NCI-H2029 treated with DMSO at 0.1 percent for 48 hours (cell line): ENCODE results near the gene CFI.
A peak's percentile ranks its signal among the peaks of the same experiment; 100 is the strongest.

Experiments used
- DNase-seq: peaks from one replicate; lab custom pipeline; 2025; lab: John Stamatoyannopoulos, UW

Gene CFI

GRCh38 chr4:109801895-109802319, at the start of gene CFI:
Gene CFI, minus strand, starts transcription at chr4:109801999. Its CDS starts 28 bp downstream, at chr4:109801971.
- DNase-seq = no peak

DNA sequence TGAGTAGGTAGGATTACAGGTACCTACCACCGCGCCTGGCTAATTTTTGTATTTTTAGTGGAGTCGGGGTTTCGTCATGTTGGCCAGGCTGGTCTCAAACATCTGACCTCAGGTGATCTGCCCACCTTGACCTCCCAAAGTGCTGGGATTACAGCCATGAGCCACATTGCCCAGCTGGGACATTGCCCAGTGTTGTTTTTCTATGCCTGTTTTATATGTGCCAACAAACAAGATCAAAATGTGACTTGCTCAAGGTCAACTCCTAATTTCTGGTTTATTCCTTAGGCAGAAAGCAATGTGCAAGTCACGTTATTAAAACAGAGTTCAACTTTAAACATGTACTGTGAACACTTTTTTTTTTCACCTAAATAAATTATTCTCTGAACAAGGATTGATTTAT, 48.8 kb upstream of the CFI start:
- DNase-seq = no peak

GRCh38 chr4:109848501-109848900, 46.7 kb upstream of the CFI start:
- DNase-seq = no peak

- DNase-seq = no peak
These were observed 46.2 kb upstream of the CFI start, which contains the start of gene LRIT3 for GRCh38 chr4:109847896-109848442. Gene LRIT3, plus strand, starts transcription at chr4:109848107. Its CDS starts 95 bp downstream, at chr4:109848202.

- no peak for DNase-seq
These were observed 44.7 kb upstream of the CFI start for GRCh38 chr4:109846395-109847098.

GRCh38 chr4:109836985-109837384, 35.2 kb upstream of the CFI start:
- DNase-seq = no peak

GRCh38 chr4:109833756-109834155, 32.0 kb upstream of the CFI start:
- DNase-seq = no peak

DNA sequence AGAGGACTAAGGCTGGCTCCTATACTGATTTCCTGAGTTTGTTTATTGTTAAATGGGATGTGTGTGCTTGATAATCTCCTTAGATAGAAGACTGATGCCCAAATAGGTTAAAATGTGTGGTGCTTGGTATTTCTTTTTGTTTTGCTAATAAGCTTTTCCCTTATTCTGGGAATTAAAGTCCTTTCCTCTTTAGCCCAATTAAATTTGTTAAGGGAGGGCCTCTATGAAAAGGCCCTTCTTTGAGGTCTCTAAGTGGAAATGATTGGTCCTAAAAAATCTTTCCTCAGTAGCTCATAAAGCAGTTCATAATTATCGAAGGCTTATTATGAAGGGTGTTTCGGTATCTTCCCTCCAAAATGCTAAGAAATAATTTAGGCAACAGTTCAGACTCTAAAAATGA, 25.9 kb upstream of the CFI start, which contains the start of gene RRH:
TSS of gene RRH (plus strand) at position 301 of the 400 bp plus-strand sequence. CDS start at position 357, 56 bp downstream.
- DNase-seq = no peak

GRCh38 chr4:109826719-109827118, 24.9 kb upstream of the CFI start:
- no peak for DNase-seq

DNA sequence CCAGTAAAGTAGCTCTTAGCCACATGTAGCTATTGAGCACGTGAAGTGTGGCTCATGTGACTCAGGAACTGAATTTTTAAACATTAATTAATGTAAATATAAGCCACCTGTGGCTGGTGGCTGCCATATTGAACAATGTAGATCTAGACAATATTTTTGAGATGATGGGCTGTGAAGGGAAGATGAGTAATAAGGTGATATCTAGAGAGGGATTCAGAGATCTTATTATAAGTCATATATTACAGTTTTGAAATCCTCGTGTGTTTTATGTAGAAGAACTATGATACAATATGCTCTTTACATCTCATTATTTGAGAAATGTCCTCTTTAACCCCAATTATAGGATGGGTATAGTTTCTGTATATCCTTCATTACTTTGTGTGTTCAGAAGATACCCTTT, 19.4 kb upstream of the CFI start:
- no peak for DNase-seq

GRCh38 chr4:109820563-109820962, 18.8 kb upstream of the CFI start:
- DNase-seq = no peak

DNA sequence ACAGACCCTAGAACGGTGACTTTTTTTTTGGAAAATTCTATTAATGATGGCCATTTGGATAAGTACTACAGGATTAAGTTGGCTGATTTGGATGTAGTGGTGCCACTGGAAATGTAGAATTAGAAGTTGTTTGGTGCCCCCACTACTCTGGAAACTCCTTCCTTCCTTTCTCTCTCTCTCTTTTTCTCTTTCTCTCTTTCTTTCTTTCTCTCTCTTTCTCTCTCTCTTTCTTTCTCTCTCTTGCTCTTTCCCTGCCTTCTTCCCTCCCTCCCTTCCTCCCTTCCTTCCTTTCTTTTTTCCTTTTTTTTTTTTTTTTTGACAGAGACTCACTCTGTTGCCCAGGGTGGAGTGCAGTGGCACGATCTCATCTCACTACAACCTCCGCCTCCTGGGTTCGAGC, 16.5 kb upstream of the CFI start:
- DNase-seq = no peak

DNA sequence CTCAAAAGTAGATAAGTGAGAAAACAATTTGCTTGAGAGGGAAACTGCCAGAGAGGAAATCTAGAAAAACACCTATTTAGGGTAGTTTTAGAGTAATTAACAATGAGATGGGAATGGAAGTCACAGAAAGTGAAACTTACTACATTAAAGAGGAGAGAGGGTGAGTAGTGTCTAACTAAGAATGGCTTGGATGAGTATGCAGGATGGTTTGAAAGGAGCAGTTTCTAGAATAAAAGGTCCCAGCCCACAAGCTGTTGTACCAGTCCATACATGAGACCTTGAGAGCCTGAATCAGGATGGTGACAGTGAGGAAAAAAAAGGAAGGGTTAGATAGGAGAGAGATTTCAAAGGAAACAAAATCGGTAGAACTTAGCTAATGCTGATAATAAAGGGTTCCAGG, 15.1 kb upstream of the CFI start:
- DNase-seq = no peak

DNA sequence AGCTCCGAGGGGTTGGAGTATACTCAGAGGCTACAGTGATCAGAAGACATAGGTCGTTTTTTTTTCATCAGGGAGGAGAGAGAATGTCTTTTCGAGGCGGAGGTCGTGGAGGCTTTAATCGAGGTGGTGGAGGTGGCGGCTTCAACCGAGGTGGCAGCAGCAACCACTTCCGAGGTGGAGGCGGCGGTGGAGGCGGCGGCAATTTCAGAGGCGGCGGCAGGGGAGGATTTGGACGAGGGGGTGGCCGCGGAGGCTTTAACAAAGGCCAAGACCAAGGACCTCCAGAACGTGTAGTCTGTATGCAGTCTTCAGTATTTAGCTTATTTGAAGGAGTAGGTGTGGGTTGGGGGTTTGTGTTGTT, 14.3 kb upstream of the CFI start:
- no peak for DNase-seq

- DNase-seq = peak; percentile 53
These were observed 13.6 kb upstream of the CFI start, which contains the start of gene GAR1 for GRCh38 chr4:109815151-109816081. Gene GAR1, plus strand, starts transcription at chr4:109815762. Its CDS starts 403 bp downstream, at chr4:109816165.

DNA sequence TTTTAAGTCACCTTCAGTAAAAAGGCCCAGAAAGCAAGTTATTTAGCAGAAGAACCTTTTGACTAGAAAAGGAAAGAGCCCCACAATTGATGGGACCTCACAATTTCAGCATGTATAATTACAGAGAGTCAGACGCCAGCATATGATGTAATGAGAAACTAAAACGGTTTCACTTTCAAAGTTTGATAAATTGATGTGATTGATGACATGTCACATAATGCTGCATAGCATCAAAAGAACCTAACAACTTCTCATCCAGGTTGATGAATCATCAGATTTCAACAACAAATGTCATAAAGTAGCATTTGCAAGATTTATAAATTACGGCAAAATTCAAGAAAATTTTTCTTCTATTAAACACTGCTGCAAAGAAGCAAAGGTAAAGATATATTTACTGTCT, 9.9 kb upstream of the CFI start:
- DNase-seq = no peak

DNA sequence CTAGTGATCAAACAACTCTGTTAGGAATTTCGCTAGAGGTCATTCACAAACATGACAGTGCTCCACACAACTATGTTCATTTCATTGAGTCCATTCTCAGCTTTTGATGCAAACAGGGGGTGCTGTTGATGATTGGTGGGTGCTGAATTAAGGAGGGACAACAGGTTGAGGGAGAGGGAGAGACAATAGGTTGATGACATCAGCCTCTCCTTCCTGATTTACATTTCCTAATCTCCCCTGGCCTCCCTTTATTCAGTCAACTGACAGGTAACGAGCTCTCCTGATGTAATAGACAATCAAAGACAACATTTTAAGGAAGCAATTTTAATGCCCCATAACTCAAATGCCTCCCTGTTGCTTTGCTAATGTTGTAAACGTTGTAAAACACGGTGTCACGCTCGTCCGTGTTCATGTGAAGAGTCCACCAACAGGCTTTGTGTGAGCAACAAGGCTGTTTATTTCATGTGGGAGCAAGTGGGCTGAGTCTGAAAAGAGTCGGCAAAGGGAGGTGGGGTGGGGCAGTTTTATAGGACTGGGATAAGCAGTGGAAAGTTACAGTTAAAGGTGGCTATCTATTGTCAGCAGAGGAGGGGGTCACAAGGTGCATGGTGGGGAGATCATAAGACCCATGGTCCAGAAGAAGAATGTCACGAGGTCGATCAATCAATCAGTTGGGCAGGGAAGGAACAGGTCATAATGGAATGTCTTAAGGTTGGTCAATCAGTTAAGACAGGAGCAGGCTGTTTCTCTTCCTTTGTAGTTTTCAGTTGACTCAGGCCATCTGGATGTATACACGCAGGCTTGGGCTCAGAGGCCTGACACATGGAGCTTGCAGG, 9.0 kb upstream of the CFI start:
- DNase-seq = no peak

- DNase-seq = no peak
These were observed 7.9 kb upstream of the CFI start for GRCh38 chr4:109809655-109810054.

DNA sequence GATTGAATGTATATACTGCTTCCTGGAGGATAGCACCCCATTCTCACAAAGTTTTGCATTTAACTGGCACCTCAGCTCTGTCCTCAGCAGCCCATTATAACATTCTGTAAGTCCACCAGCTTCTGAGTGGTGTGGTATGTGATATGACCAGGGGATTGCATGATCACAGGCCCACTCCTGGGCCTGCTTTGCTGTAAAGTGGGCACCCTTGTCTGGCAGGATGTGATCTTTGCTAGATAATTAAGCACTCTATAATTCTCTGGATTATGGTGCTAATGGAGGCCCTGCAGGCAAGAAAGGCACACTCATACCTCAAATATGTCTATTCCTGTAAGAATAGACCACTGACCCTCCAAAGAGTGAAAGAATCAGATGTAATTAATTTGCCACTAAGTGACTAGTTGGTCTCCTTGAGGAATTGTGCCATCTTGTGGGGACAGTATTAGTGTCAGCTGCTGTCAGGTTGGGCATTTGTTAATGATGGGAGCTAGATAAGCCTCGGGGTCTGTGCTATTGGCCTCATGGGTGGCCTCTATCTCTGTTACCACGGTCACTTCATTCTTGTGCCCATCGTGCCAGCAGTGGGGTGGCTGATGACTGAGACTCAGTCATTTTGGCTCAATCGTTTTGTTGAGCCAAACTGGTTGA, 2.2 kb upstream of the CFI start:
- DNase-seq = no peak

DNA sequence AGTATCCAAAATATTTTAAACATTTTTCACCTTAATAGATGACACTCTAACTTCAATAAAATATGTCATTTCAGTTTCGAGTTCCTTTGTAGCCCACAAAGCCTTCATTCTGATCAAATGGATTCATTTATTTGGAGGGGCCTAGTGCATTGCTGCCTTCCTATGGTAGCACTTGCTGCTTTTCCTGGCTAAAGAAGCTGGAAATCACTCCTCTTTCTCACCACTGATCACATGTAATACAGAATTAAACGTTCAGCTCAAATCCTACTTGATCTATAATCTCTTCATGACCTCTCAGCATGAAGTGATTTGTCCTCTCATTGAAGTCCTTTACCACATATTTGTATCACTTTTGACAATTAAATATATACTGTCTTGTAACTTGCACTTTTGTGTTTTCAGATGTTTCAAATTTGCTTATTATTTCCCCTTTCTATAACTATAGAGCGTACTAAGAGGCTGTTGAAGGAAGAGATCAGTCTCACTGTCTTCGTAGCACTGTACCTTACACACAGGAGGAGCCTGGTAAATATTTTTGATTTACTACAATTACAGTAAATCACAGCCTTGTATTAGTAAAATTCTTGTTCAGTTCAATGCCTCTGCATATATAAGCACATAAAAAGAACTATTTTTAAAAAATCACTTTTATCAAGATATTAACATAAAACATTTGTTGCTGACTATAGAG, 555 bp downstream of the CFI start:
- DNase-seq = no peak

GRCh38 chr4:109798866-109799265, 2.9 kb downstream of the CFI start:
- DNase-seq = no peak
